ENCODE results near the gene ZNF793.

Gene ZNF793

DNA sequence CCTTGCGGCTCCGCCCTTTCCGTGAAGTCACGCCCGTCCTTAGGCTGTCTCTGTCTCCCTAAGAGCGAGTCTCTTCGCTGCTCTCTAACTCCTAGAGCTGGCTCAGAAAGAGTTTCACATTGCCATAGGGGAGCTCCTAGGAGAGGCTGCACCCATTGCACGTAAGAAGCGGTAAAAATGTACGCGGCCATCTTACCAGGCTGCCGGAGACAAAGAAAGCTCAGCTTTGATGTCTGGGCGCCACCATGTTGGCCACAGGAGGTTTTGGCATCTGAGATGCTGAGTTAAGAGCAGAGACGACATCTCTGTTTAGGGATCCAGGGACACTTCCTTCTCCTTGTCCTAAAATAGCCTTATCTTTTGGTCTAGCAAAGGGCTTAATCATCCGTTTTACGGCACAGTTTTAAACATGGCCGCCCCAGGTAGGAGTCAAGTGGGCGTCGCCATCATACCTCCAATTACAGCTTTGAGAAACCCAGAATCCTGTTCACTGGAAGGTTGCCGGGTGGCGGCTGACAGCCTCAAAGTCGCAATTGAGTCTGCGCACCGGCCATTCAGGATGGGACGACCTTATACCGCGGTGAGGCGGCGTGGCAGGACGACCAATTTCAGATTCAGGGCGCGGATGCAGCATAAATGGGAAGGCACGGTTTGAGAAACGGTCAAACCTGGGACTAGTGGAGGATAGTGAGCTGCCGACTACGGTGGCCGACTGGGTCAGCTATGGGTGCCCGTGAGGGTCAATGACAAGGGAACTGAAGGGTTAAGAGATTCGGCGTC lies at the start of gene ZNF793:
ZNF793 (plus strand) TSS at position 553 of the 780 bp plus-strand sequence. CDS start 16,501 bp downstream, outside the sequence.
- Histone ChIP-seq H3K4me1 (ENCODE audit: insufficient read depth, low read length, severe bottlenecking) (peaks cover 13% of the 10 kb centered on the region), H3K4me2 (ENCODE audit: low read length) (peak within 1 kb of the TSS; percentile 67), H4K20me1 (ENCODE audit: insufficient read depth, low read length) (no peaks in the 10 kb centered on the region), H3K9ac (ENCODE audit: low read length) (peak within 1 kb of the TSS; percentile 67), H3K36me3 (ENCODE audit: insufficient read depth, low read length) (peaks cover 30% of the 10 kb centered on the region), H3K27me3 (ENCODE audit: insufficient read depth, low read length) (no peaks in the 10 kb centered on the region), H3K27ac (ENCODE audit: low read depth, low read length, poor library complexity, severe bottlenecking) (peak within 1 kb of the TSS; percentile 81), H3F3A (ENCODE audit: insufficient read depth, low read length) (no peaks in the 10 kb centered on the region), H3K9me3 (ENCODE audit: low read length) (peaks cover 3% of the 10 kb centered on the region; the same call in 1 of the 2 replicates), H3K9me2 (ENCODE audit: low read depth, low read length) (no peaks in the 10 kb centered on the region), H2AFZ (ENCODE audit: low read length) (0 out of 2 replicates have a peak within 1 kb of the TSS, but pooled peaks have one; percentile 1), H3K79me2 (ENCODE audit: insufficient read depth, low read length) (no peaks in the 10 kb centered on the region), H3K4me3 (ENCODE audit: low read depth, low read length, poor library complexity, severe bottlenecking) (peak within 1 kb of the TSS; percentile 76)
- no peak for TF ChIP-seq EZH2 (IDR thresholded peaks at IDR 0.05; ENCODE audit: borderline replicate concordance, low read length)

DNA sequence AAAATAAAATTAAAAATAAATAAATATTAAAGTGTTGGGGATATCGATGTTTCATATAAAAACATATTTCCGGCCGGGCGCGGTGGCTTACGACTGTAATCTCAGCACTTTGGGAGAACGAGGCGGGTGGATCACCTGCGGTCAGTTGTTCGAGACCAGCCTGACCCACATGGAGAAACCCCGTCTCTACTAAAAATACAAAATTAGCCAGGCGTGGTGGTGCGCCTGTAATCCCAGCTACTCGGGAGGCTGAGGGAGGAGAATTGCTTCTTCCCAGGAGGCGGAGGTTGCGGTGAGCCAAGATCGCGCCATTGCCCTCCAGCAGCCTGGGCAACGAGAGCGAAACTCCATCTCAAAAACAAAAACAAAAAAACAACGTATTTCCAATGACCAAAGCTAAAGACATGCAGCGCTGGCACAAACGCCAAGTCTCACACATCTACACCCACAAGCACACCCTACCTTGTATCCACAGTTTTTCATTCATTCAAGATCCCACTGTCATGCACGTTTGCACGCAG lies 40.4 kb upstream of the ZNF793 start:
- no peaks in the 10 kb centered on the region for H4K20me1 ChIP-seq (ENCODE audit: insufficient read depth, low read length)

DNA sequence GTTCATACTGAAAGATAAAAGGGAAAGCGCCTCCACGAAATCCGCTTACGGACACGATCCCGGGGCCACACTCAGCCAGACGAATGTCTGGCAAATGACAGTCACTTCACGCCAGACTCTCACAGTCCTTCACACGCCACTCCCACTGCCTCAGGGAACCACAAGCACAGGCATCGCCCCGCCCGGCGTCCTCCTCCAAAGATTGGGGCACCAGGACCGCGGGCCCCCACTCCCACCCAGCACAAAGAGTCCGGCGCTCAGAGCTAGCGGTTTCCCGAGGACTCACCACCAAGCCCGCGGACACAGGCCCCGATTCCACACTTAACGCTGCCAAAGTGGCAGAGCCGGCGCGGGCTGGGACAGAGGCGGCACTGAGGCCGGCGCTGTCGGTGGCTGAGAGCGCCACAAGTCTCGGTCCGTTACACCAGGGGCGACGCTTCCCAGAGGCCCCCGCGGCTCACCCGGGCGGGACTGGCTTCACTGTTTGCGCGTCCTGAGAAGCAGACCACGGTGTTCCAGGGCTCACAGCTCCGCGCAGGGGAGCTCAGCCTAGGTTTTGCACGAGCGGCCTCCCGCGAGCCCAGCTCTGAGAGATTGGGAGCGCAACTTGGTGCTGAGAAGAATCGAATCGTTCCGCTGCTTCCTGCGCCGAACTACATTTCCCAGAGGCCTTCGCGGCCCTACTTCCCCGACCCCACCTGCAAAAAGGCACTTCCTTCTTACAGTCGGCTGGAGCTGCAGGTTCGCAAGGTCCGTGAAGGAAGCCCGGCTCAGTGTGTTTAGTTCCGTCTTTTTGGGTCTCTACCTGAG lies 39.7 kb upstream of the ZNF793 start, which contains the start of gene ZNF569:
ZNF569 (minus strand) TSS at position 647 of the 810 bp plus-strand sequence. CDS start 22,523 bp downstream, outside the sequence.
- H3K4me1 ChIP-seq (ENCODE audit: insufficient read depth, low read length, severe bottlenecking) = peaks cover 14% of the 10 kb centered on the region
- no peaks in the 10 kb centered on the region for H4K20me1 ChIP-seq (ENCODE audit: insufficient read depth, low read length)
- H3F3A ChIP-seq (ENCODE audit: insufficient read depth, low read length) = no peaks in the 10 kb centered on the region
- peak within 1 kb of the TSS; percentile 72 for H3K4me3 ChIP-seq (ENCODE audit: low read depth, low read length, poor library complexity, severe bottlenecking)
- peaks cover 45% of the 10 kb centered on the region for H3K36me3 ChIP-seq (ENCODE audit: insufficient read depth, low read length)
- no peak for TF ChIP-seq EZH2 (IDR thresholded peaks at IDR 0.05; ENCODE audit: borderline replicate concordance, low read length)
- TF ChIP-seq, protein P1, sequence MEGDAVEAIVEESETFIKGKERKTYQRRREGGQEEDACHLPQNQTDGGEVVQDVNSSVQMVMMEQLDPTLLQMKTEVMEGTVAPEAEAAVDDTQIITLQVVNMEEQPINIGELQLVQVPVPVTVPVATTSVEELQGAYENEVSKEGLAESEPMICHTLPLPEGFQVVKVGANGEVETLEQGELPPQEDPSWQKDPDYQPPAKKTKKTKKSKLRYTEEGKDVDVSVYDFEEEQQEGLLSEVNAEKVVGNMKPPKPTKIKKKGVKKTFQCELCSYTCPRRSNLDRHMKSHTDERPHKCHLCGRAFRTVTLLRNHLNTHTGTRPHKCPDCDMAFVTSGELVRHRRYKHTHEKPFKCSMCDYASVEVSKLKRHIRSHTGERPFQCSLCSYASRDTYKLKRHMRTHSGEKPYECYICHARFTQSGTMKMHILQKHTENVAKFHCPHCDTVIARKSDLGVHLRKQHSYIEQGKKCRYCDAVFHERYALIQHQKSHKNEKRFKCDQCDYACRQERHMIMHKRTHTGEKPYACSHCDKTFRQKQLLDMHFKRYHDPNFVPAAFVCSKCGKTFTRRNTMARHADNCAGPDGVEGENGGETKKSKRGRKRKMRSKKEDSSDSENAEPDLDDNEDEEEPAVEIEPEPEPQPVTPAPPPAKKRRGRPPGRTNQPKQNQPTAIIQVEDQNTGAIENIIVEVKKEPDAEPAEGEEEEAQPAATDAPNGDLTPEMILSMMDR (IDR thresholded peaks at IDR 0.05; ENCODE audit: low read length) = no peak
- H3K9ac ChIP-seq (ENCODE audit: low read length) = peak within 1 kb of the TSS; percentile 83
- H3K79me2 ChIP-seq (ENCODE audit: insufficient read depth, low read length) = 0 out of 2 replicates have a peak, but pooled peaks cover 6% of the 10 kb centered on the region
- H3K9me2 ChIP-seq (ENCODE audit: low read depth, low read length) = no peaks in the 10 kb centered on the region
- H2AFZ ChIP-seq (ENCODE audit: low read length) = peak within 1 kb of the TSS; percentile 76; the same call in 1 of the 2 replicates
- H3K27ac ChIP-seq (ENCODE audit: low read depth, low read length, poor library complexity, severe bottlenecking) = peak within 1 kb of the TSS; percentile 83
- H3K9me3 ChIP-seq (ENCODE audit: low read length) = peaks cover 19% of the 10 kb centered on the region
- H3K4me2 ChIP-seq (ENCODE audit: low read length) = peak within 1 kb of the TSS; percentile 90
- no peaks in the 10 kb centered on the region for H3K27me3 ChIP-seq (ENCODE audit: insufficient read depth, low read length)

More for the DNA sequence above, 40.4 kb upstream of the ZNF793 start:
- peaks cover 17% of the 10 kb centered on the region for H3K9me3 ChIP-seq (ENCODE audit: low read length)
- H3K79me2 ChIP-seq (ENCODE audit: insufficient read depth, low read length) = 0 out of 2 replicates have a peak, but pooled peaks cover 6% of the 10 kb centered on the region
- peaks cover 14% of the 10 kb centered on the region for H3K4me1 ChIP-seq (ENCODE audit: insufficient read depth, low read length, severe bottlenecking)
- H3K4me3 ChIP-seq (ENCODE audit: low read depth, low read length, poor library complexity, severe bottlenecking) = peak overlapping the region; percentile 72
- H3F3A ChIP-seq (ENCODE audit: insufficient read depth, low read length) = no peaks in the 10 kb centered on the region
- H3K27me3 ChIP-seq (ENCODE audit: insufficient read depth, low read length) = no peaks in the 10 kb centered on the region
- no peak for TF ChIP-seq EZH2 (IDR thresholded peaks at IDR 0.05; ENCODE audit: borderline replicate concordance, low read length)
- TF ChIP-seq, protein P1 (IDR thresholded peaks at IDR 0.05; ENCODE audit: low read length) = no peak
- H3K36me3 ChIP-seq (ENCODE audit: insufficient read depth, low read length) = peaks cover 48% of the 10 kb centered on the region
- H2AFZ ChIP-seq (ENCODE audit: low read length) = no peak overlapping the region
- peak overlapping the region; percentile 83 for H3K27ac ChIP-seq (ENCODE audit: low read depth, low read length, poor library complexity, severe bottlenecking)
- H3K9me2 ChIP-seq (ENCODE audit: low read depth, low read length) = no peaks in the 10 kb centered on the region
- peak overlapping the region; percentile 90 for H3K4me2 ChIP-seq (ENCODE audit: low read length)
- peak overlapping the region; percentile 83 for H3K9ac ChIP-seq (ENCODE audit: low read length)

Measured in OCI-LY1 (cell line).